DND-41 (cell line): ENCODE results near the gene KLF9.

Source experiments
- ATAC-seq: fragments of 200-7000 bp; cut with Tn5 transposase; 3 replicates; pipeline ENCODE4 v1.9.1; 2021; ENCODE audit warnings: low read depth; ENCODE audit not compliant: insufficient read depth
- DNase-seq: peaks from one replicate; pipeline ENCODE4 v3.0.0-alpha.2; 2020
- H2AFZ ChIP-seq: 2 replicates; pipeline ENCODE4 v1.6.0; 2012; ENCODE audit warnings: low read depth, low read length
- H3K27ac ChIP-seq: 2 replicates; pipeline ENCODE4 v1.5.1; 2012; ENCODE audit warnings: low read length, inconsistent platforms
- H3K27me3 ChIP-seq: fragments of 200-600 bp; sonication (generic); 2 replicates; pipeline ENCODE4 v1.6.0; 2012; ENCODE audit warnings: low read length, mild to moderate bottlenecking, inconsistent platforms; ENCODE audit not compliant: insufficient read depth, poor library complexity
- H3K36me3 ChIP-seq: 2 replicates; pipeline ENCODE4 v1.5.1; 2012; ENCODE audit warnings: low read length, inconsistent platforms; ENCODE audit not compliant: insufficient read depth
- H3K4me1 ChIP-seq: 2 replicates; pipeline ENCODE4 v1.5.1; 2012; ENCODE audit warnings: mild to moderate bottlenecking, low read length; ENCODE audit not compliant: insufficient read depth
- H3K4me2 ChIP-seq: 2 replicates; pipeline ENCODE4 v1.6.0; 2012; ENCODE audit warnings: mild to moderate bottlenecking, moderate library complexity, low read length, inconsistent platforms; ENCODE audit not compliant: insufficient read depth
- H3K4me3 ChIP-seq, 2 experiments: fragments of 200-600 bp in 1 of 2; shearing (Covaris generic) in 1 of 2; 2 replicates each; pipeline ENCODE4 v1.5.1; 2012 to 2016; ENCODE audit warnings: inconsistent platforms in 2 of 2, low read length in 2 of 2, mild to moderate bottlenecking in 2 of 2, low read depth in 1 of 2, moderate library complexity in 1 of 2
- H3K79me2 ChIP-seq: 2 replicates; pipeline ENCODE4 v1.6.0; 2012; ENCODE audit warnings: low read length, inconsistent platforms; ENCODE audit not compliant: insufficient read depth
- H3K9ac ChIP-seq: 2 replicates; pipeline ENCODE4 v1.6.0; 2012; ENCODE audit warnings: low read depth, mild to moderate bottlenecking, inconsistent platforms, low read length, moderate library complexity
- H3K9me3 ChIP-seq: 2 replicates; pipeline ENCODE4 v1.5.1; 2012; ENCODE audit warnings: low read length, moderate library complexity, mild to moderate bottlenecking, inconsistent platforms; ENCODE audit not compliant: insufficient read depth, severe bottlenecking
- H4K20me1 ChIP-seq: 2 replicates; pipeline ENCODE4 v1.6.0; 2012; ENCODE audit warnings: low read length; ENCODE audit not compliant: insufficient read depth
- CTCF ChIP-seq: IDR thresholded peaks from 2 replicates; pipeline ENCODE4 v1.5.1; 2012; ENCODE audit warnings: borderline replicate concordance, low read length, moderate library complexity, mild to moderate bottlenecking; ENCODE audit not compliant: poor library complexity, severe bottlenecking; ENCODE audit errors: extremely low read depth
- EZH2 ChIP-seq: IDR thresholded peaks from 3 replicates; pipeline ENCODE4 v1.6.1; 2012; ENCODE audit warnings: borderline replicate concordance, low read depth, mild to moderate bottlenecking, moderate library complexity, low read length, inconsistent platforms; ENCODE audit not compliant: severe bottlenecking

KLF9 gene

DNA sequence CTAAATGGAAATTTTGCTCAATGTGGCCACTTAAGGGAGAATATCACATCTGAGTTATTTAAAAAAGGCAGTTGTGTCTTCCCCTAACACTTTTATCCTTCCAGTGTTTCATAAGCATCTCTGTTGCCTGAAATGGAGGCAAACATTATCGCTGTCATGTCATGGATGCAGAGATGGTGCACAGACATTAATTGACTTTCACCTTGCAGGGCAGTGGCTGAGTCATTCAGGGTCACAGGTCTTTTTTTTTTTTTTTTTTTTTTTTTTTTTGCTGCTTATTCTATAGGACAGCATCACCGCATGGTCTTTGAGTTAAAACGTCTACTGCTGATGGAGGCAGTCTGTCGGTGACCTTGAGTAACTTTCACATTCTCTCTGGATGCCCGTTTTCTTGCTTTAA lies 36.3 kb upstream of the KLF9 start:
- no peak overlapping the region for H3K27ac ChIP-seq
- H3K9me3 ChIP-seq = no peaks in the 10 kb centered on the region
- no peak overlapping the region for H3K4me3 ChIP-seq
- H3K9ac ChIP-seq = no peak overlapping the region
- no peaks in the 10 kb centered on the region for H3K27me3 ChIP-seq
- no peak for ATAC-seq
- no peak for TF ChIP-seq CTCF
- TF ChIP-seq EZH2 = no peak
- no peaks in the 10 kb centered on the region for H3K4me1 ChIP-seq
- H4K20me1 ChIP-seq = no peaks in the 10 kb centered on the region; the same call in 1 of the 2 replicates
- H3K36me3 ChIP-seq = no peaks in the 10 kb centered on the region
- DNase-seq = no peak
- H3K79me2 ChIP-seq = no peaks in the 10 kb centered on the region
- H2AFZ ChIP-seq = no peak overlapping the region
- no peak overlapping the region for H3K4me2 ChIP-seq

GRCh38 chr9:70449461-70449860 lies 35.0 kb upstream of the KLF9 start:
- no peak for TF ChIP-seq CTCF
- no peak for TF ChIP-seq EZH2
- Histone ChIP-seq H3K4me3 (no peak overlapping the region), H3K36me3 (no peaks in the 10 kb centered on the region), H3K9ac (no peak overlapping the region), H3K79me2 (no peaks in the 10 kb centered on the region), H3K27ac (no peak overlapping the region), H3K4me1 (no peaks in the 10 kb centered on the region), H2AFZ (no peak overlapping the region), H3K27me3 (no peaks in the 10 kb centered on the region), H3K9me3 (no peaks in the 10 kb centered on the region), H3K4me2 (no peak overlapping the region), H4K20me1 (no peaks in the 10 kb centered on the region; the same call in 1 of the 2 replicates)
- DNase-seq = no peak
- no peak for ATAC-seq

DNA sequence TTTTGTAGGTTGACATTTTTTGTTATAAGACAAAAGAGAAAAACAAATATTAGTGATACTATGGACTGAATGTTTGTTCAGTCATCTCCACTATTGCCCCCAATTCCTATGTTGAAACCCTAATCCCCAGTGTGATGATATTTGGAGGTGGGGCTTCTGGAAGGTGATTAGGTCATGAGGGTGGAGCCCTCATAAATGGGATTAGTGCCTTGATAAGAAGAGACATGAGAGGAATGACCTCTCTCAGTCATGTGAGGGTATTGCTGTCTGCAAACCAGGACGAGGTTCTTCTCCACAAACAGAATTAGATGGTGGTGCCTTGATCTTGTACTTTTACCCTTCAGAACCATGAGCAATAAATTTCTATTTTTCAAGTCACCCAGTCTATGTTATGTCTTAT lies 34.5 kb upstream of the KLF9 start:
- Histone ChIP-seq H3K4me2 (no peak overlapping the region), H3K9ac (no peak overlapping the region), H3K4me3 (no peak overlapping the region), H3K79me2 (no peaks in the 10 kb centered on the region), H2AFZ (no peak overlapping the region), H4K20me1 (no peaks in the 10 kb centered on the region; the same call in 1 of the 2 replicates), H3K27ac (no peak overlapping the region), H3K36me3 (no peaks in the 10 kb centered on the region), H3K4me1 (no peaks in the 10 kb centered on the region), H3K27me3 (no peaks in the 10 kb centered on the region), H3K9me3 (no peaks in the 10 kb centered on the region)
- no peak for DNase-seq
- no peak for ATAC-seq
- TF ChIP-seq EZH2 = no peak
- TF ChIP-seq CTCF = no peak

GRCh38 chr9:70444904-70445303 lies 30.4 kb upstream of the KLF9 start:
- Histone ChIP-seq H3K9ac (no peak overlapping the region), H3K27me3 (no peaks in the 10 kb centered on the region), H3K4me1 (no peaks in the 10 kb centered on the region), H3K79me2 (no peaks in the 10 kb centered on the region), H3K27ac (no peak overlapping the region), H3K36me3 (no peaks in the 10 kb centered on the region), H3K4me3 (no peak overlapping the region), H2AFZ (no peak overlapping the region), H4K20me1 (no peaks in the 10 kb centered on the region; the same call in 1 of the 2 replicates), H3K9me3 (no peaks in the 10 kb centered on the region), H3K4me2 (no peak overlapping the region)
- TF ChIP-seq EZH2 (no peak), CTCF (no peak)
- no peak for DNase-seq
- ATAC-seq = no peak
